Activated CD4-positive, CD25-positive, alpha-beta regulatory T cell treated with anti-CD3 and anti-CD28 coated beads, Interleukin-2, amount 50 U/mL, for 72 hours (primary cell): ENCODE measurements around the gene POSTN.
"Not testable (repeated sequence)": the region's sequence is repeated elsewhere in the genome, so short reads cannot be mapped to it uniquely, and the experiment has no call there.

Experiments used
- DNase-seq: peaks from one replicate; pipeline ENCODE4 v3.0.0; 2021

POSTN gene

GRCh38 chr13:37594550-37594949, 4.0 kb downstream of the POSTN start:
- no peak for DNase-seq

- DNase-seq: not testable (repeated sequence)
These were observed 9.2 kb downstream of the POSTN start for GRCh38 chr13:37589381-37589780.

- no peak for DNase-seq
These were observed 11.3 kb downstream of the POSTN start for GRCh38 chr13:37587236-37587635.

GRCh38 chr13:37586164-37586563, 12.4 kb downstream of the POSTN start:
- DNase-seq: no peak

GRCh38 chr13:37585541-37585940, 13.0 kb downstream of the POSTN start:
- DNase-seq: no peak

- DNase-seq: no peak
These were observed 22.0 kb downstream of the POSTN start for GRCh38 chr13:37576601-37577000.

- DNase-seq: no peak
These were observed 33.1 kb downstream of the POSTN start for GRCh38 chr13:37565425-37565824.

- no peak for DNase-seq
These were observed 37.5 kb downstream of the POSTN start for GRCh38 chr13:37561031-37561430.

GRCh38 chr13:37560526-37560925, 38.0 kb downstream of the POSTN start:
- no peak for DNase-seq

GRCh38 chr13:37558766-37559165, 39.8 kb downstream of the POSTN start:
- not testable (repeated sequence) for DNase-seq

- DNase-seq: no peak
These were observed 52.5 kb downstream of the POSTN start for GRCh38 chr13:37546087-37546486.

- no peak for DNase-seq
These were observed 53.6 kb downstream of the POSTN start for GRCh38 chr13:37544995-37545394.

- DNase-seq: no peak
These were observed 58.5 kb downstream of the POSTN start for GRCh38 chr13:37539976-37540605.

- no peak for DNase-seq
These were observed 59.4 kb downstream of the POSTN start for GRCh38 chr13:37539170-37539569.

GRCh38 chr13:37535501-37535900, 63.1 kb downstream of the POSTN start:
- no peak for DNase-seq

- DNase-seq: no peak
These were observed 63.9 kb downstream of the POSTN start for GRCh38 chr13:37534676-37535075.

- DNase-seq: no peak
These were observed 64.4 kb downstream of the POSTN start for GRCh38 chr13:37534181-37534580.

- no peak for DNase-seq
These were observed 67.5 kb downstream of the POSTN start for GRCh38 chr13:37531049-37531448.

- DNase-seq: no peak
These were observed 68.7 kb downstream of the POSTN start for GRCh38 chr13:37529751-37530385.

- no peak for DNase-seq
These were observed 71.7 kb downstream of the POSTN start for GRCh38 chr13:37526710-37527473.

GRCh38 chr13:37515226-37515625, 83.3 kb downstream of the POSTN start:
- no peak for DNase-seq
